Mesendoderm (in vitro differentiated cells): Measurements from ENCODE around the gene AGT.

ENCODE experiments used
- DNase-seq: peaks from one replicate; pipeline ENCODE4 v3.0.0; 2013
- H2AK5ac ChIP-seq: 2 replicates; pipeline ENCODE4 v1.6.1; 2013; ENCODE audit warnings: low read length, inconsistent platforms
- H2BK120ac ChIP-seq: 2 replicates; pipeline ENCODE4 v1.6.1; 2013; ENCODE audit warnings: low read depth, mild to moderate bottlenecking, low read length, moderate library complexity, mixed read lengths
- H2BK15ac ChIP-seq: replicated peaks from 2 replicates; pipeline ENCODE4 v1.6.1; 2013; ENCODE audit warnings: low read depth, mild to moderate bottlenecking, moderate library complexity
- H2BK5ac ChIP-seq: 2 replicates; pipeline ENCODE4 v1.6.1; 2013; ENCODE audit warnings: low read length, inconsistent platforms
- H3K18ac ChIP-seq: 2 replicates; pipeline ENCODE4 v1.6.1; 2013; ENCODE audit warnings: mild to moderate bottlenecking, low read length, mixed read lengths
- H3K23ac ChIP-seq: one replicate; pipeline ENCODE4 v1.6.1; 2013; ENCODE audit warnings: low read length
- H3K27ac ChIP-seq: 2 replicates; pipeline ENCODE4 v1.5.1; 2013; ENCODE audit warnings: low read depth, mild to moderate bottlenecking, inconsistent platforms, low read length, moderate library complexity
- H3K27me3 ChIP-seq: 2 replicates; pipeline ENCODE4 v1.6.1; 2013; ENCODE audit warnings: low read length, control low read depth, mild to moderate bottlenecking, inconsistent platforms; ENCODE audit not compliant: insufficient read depth, poor library complexity
- H3K36me3 ChIP-seq: 2 replicates; pipeline ENCODE4 v1.6.1; 2013; ENCODE audit warnings: low read length, inconsistent platforms; ENCODE audit not compliant: control insufficient read depth, insufficient read depth
- H3K4ac ChIP-seq: one replicate; pipeline ENCODE4 v1.6.1; 2013; ENCODE audit warnings: low read depth, mild to moderate bottlenecking, low read length, moderate library complexity
- H3K4me1 ChIP-seq: 2 replicates; pipeline ENCODE4 v1.6.1; 2013; ENCODE audit warnings: low read depth, low read length, inconsistent platforms; ENCODE audit not compliant: control insufficient read depth
- H3K4me2 ChIP-seq: 2 replicates; pipeline ENCODE4 v1.6.1; 2013; ENCODE audit warnings: low read length
- H3K4me3 ChIP-seq: 2 replicates; pipeline ENCODE4 v1.5.1; 2013; ENCODE audit warnings: mild to moderate bottlenecking, low read length
- H3K56ac ChIP-seq: one replicate; pipeline ENCODE4 v1.6.1; 2013; ENCODE audit warnings: low read length
- H3K79me1 ChIP-seq: 2 replicates; pipeline ENCODE4 v1.6.1; 2013; ENCODE audit warnings: low read length, inconsistent platforms
- H3K79me2 ChIP-seq: 2 replicates; pipeline ENCODE4 v1.6.1; 2013; ENCODE audit warnings: mild to moderate bottlenecking, low read length; ENCODE audit not compliant: control insufficient read depth, insufficient read depth
- H3K9ac ChIP-seq: 2 replicates; pipeline ENCODE4 v1.6.1; 2013; ENCODE audit warnings: low read length, inconsistent platforms
- H4K5ac ChIP-seq: one replicate; pipeline ENCODE4 v1.6.1; 2013; ENCODE audit warnings: low read length
- H4K8ac ChIP-seq: one replicate; pipeline ENCODE4 v1.6.1; 2013; ENCODE audit warnings: low read depth, mild to moderate bottlenecking, control low read depth, low read length, moderate library complexity
- WGBS: extraction: QIAGEN DNeasy Blood & Tissue Kit; methylation state at CpG from one replicate; pipeline ENCODE4 v1.1.7; 2013; ENCODE audit warnings: low lambda C conversion rate, missing lambda C conversion rate; ENCODE audit not compliant: insufficient coverage; ENCODE audit errors: extremely low coverage; 5-methylcytosine and 5-hydroxymethylcytosine counted together

The AGT gene

DNA sequence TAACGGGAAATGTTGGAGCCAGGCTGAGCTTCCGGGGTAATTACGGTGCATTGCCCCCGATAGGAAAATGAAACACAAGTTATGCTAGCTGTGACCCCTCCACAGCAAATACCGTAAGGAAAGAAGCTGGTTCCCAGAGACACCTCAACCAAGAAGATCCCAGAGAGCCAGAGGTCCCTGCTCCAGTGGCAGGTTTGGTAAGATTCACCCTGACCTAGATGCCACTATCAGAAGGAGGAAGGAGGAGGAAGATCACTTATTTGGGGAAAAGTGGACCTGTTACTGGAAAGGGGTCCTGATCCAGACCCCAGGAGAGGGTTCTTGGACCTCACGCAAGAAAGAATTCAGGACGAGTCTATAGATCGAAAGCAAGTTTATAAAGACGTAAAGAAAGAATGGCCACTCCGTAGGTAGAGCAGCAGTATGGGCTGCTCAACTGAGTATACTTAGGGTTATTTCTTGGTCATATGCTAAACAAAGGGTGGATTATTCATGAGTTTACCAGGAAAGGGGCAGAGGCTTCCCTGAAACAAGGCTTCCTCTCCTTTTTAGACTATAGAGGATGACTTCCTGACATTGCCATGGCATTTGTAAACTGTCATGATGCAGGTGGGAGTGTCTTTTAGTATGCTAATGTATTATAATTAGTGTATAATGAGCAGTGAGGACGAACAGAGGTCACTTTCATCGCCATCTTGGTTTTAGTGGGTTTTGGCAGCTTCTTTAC, 25.8 kb upstream of the AGT start:
- H3K79me2 ChIP-seq, result no peaks in the 10 kb centered on the region
- no peak overlapping the region for H3K18ac ChIP-seq
- no peak overlapping the region for H3K56ac ChIP-seq
- no peaks in the 10 kb centered on the region for H3K36me3 ChIP-seq
- H3K27me3 ChIP-seq, result no peaks in the 10 kb centered on the region
- H3K79me1 ChIP-seq, result no peaks in the 10 kb centered on the region
- H2BK120ac ChIP-seq, result no peak overlapping the region
- H3K4me2 ChIP-seq, result no peak overlapping the region
- no peak overlapping the region for H2AK5ac ChIP-seq
- no peak overlapping the region for H4K5ac ChIP-seq
- H3K4me3 ChIP-seq, result no peak overlapping the region
- H2BK5ac ChIP-seq, result no peak overlapping the region
- H3K23ac ChIP-seq, result no peak overlapping the region
- no peak for DNase-seq
- H4K8ac ChIP-seq, result no peak overlapping the region
- H3K27ac ChIP-seq, result no peak overlapping the region
- H3K9ac ChIP-seq, result no peak overlapping the region
- H2BK15ac ChIP-seq, result no peak overlapping the region
- H3K4me1 ChIP-seq, result no peaks in the 10 kb centered on the region
- WGBS, result no CpG with 5 or more reads among the region's 12 CpGs
- H3K4ac ChIP-seq, result no peak overlapping the region

DNA sequence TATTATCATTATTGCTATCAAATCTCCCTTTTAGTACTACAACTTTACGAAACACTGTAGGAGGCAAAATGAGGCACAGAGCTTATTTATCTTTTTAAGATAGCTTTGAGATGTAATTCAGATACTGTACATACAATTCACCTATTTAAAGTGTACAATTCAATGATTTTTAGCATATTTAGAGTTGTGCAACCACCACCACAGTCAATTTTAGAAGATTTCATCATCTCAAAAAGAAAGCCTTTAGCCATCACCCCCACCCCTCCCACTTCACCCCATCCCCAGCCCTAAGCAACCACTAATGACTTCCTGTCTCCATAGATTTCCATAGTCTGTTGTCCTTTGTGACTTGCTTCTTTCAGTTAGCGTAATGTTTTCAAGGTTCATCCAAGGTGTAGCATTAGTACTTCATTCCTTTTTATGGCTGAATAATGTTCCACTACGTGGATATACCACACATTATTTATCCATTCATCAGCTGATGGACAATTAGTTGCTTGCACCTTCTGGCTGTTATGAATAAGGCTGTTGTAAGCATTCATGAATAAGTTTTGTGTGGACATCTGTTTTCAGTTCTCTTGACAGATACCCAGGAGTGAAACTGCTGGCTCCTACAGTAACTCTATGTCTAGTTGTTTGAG, 23.8 kb upstream of the AGT start:
- Histone ChIP-seq H3K4ac (no peak overlapping the region), H3K79me2 (no peaks in the 10 kb centered on the region), H3K18ac (no peak overlapping the region), H3K4me2 (no peak overlapping the region), H3K27me3 (no peaks in the 10 kb centered on the region), H3K4me3 (no peak overlapping the region), H3K79me1 (no peaks in the 10 kb centered on the region), H2BK120ac (no peak overlapping the region), H4K5ac (no peak overlapping the region), H3K56ac (no peak overlapping the region), H2BK15ac (no peak overlapping the region), H2AK5ac (no peak overlapping the region), H3K4me1 (no peaks in the 10 kb centered on the region), H3K9ac (no peak overlapping the region), H4K8ac (no peak overlapping the region), H3K36me3 (no peaks in the 10 kb centered on the region), H3K27ac (no peak overlapping the region), H3K23ac (no peak overlapping the region), H2BK5ac (no peak overlapping the region)
- no peak for DNase-seq
- WGBS, result no CpG with 5 or more reads among the region's 3 CpGs

- no peak overlapping the region for H3K9ac ChIP-seq
- no CpG with 5 or more reads among the region's 2 CpGs for WGBS
- H3K4me3 ChIP-seq, result no peak overlapping the region
- H3K79me2 ChIP-seq, result no peaks in the 10 kb centered on the region
- H2AK5ac ChIP-seq, result no peak overlapping the region
- H3K56ac ChIP-seq, result no peak overlapping the region
- H3K4ac ChIP-seq, result no peak overlapping the region
- H2BK5ac ChIP-seq, result no peak overlapping the region
- no peaks in the 10 kb centered on the region for H3K36me3 ChIP-seq
- H3K18ac ChIP-seq, result no peak overlapping the region
- no peaks in the 10 kb centered on the region for H3K27me3 ChIP-seq
- H4K8ac ChIP-seq, result no peak overlapping the region
- H4K5ac ChIP-seq, result no peak overlapping the region
- DNase-seq, result no peak
- H3K4me2 ChIP-seq, result no peak overlapping the region
- no peak overlapping the region for H3K27ac ChIP-seq
- no peak overlapping the region for H3K23ac ChIP-seq
- H3K79me1 ChIP-seq, result no peaks in the 10 kb centered on the region
- H2BK120ac ChIP-seq, result no peak overlapping the region
- no peaks in the 10 kb centered on the region for H3K4me1 ChIP-seq
- H2BK15ac ChIP-seq, result no peak overlapping the region
Observed at GRCh38 chr1:230735447-230735846, 21.5 kb upstream of the AGT start.

- H2BK120ac ChIP-seq, result no peak overlapping the region
- DNase-seq, result no peak
- no CpG with 5 or more reads among the region's 5 CpGs for WGBS
- no peak overlapping the region for H4K5ac ChIP-seq
- H3K4me1 ChIP-seq, result no peaks in the 10 kb centered on the region
- H3K9ac ChIP-seq, result no peak overlapping the region
- H3K79me2 ChIP-seq, result no peaks in the 10 kb centered on the region
- no peak overlapping the region for H4K8ac ChIP-seq
- H3K79me1 ChIP-seq, result no peaks in the 10 kb centered on the region
- no peak overlapping the region for H2BK15ac ChIP-seq
- H2BK5ac ChIP-seq, result no peak overlapping the region
- no peak overlapping the region for H3K27ac ChIP-seq
- no peaks in the 10 kb centered on the region for H3K36me3 ChIP-seq
- H3K4me2 ChIP-seq, result no peak overlapping the region
- H3K4ac ChIP-seq, result no peak overlapping the region
- H3K56ac ChIP-seq, result no peak overlapping the region
- no peaks in the 10 kb centered on the region for H3K27me3 ChIP-seq
- H3K23ac ChIP-seq, result no peak overlapping the region
- no peak overlapping the region for H2AK5ac ChIP-seq
- no peak overlapping the region for H3K4me3 ChIP-seq
- no peak overlapping the region for H3K18ac ChIP-seq
Observed at GRCh38 chr1:230730977-230731376, 17.1 kb upstream of the AGT start.

GRCh38 chr1:230728710-230729392, 14.9 kb upstream of the AGT start:
- no peak overlapping the region for H2BK15ac ChIP-seq
- H3K18ac ChIP-seq, result no peak overlapping the region
- H3K4me3 ChIP-seq, result no peak overlapping the region
- H3K4me1 ChIP-seq, result no peaks in the 10 kb centered on the region
- no peak overlapping the region for H2BK120ac ChIP-seq
- no CpG with 5 or more reads among the region's 6 CpGs for WGBS
- no peak overlapping the region for H2AK5ac ChIP-seq
- no peak overlapping the region for H3K9ac ChIP-seq
- H2BK5ac ChIP-seq, result no peak overlapping the region
- no peaks in the 10 kb centered on the region for H3K36me3 ChIP-seq
- H3K79me1 ChIP-seq, result no peaks in the 10 kb centered on the region
- H3K23ac ChIP-seq, result no peak overlapping the region
- no peaks in the 10 kb centered on the region for H3K27me3 ChIP-seq
- H3K27ac ChIP-seq, result no peak overlapping the region
- no peak overlapping the region for H3K56ac ChIP-seq
- H4K8ac ChIP-seq, result no peak overlapping the region
- H4K5ac ChIP-seq, result no peak overlapping the region
- no peaks in the 10 kb centered on the region for H3K79me2 ChIP-seq
- H3K4ac ChIP-seq, result no peak overlapping the region
- DNase-seq, result no peak
- H3K4me2 ChIP-seq, result no peak overlapping the region
